Measurements from ENCODE around the gene EMID1.

DNA sequence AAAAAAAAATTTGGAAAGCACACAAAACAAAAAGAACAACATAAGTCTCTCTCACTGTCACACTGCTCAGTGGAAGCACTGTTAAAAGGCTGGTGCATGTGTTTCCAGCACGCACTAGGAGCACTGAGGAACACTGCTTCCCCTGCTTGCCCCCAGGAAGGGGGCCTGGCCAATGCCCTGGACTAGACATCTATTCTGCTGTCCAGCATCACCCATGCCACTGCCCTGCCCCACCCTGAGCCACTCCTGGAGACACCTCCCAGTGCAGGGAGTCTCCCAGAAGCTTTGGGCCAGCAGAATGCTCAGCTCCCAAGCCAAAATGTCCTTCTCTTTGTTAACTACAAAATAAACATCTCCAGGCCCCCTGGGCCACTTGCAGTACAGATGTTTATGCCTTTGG, 49.7 kb upstream of the EMID1 start:
- TF ChIP-seq POLR2AphosphoS5 (IDR thresholded peaks at IDR 0.05; ENCODE audit: low read depth, low read length): no peak
- TF ChIP-seq TAF1 (IDR thresholded peaks at IDR 0.05; ENCODE audit: borderline replicate concordance, insufficient read depth, low read length): no peak
- TF ChIP-seq, protein P1, sequence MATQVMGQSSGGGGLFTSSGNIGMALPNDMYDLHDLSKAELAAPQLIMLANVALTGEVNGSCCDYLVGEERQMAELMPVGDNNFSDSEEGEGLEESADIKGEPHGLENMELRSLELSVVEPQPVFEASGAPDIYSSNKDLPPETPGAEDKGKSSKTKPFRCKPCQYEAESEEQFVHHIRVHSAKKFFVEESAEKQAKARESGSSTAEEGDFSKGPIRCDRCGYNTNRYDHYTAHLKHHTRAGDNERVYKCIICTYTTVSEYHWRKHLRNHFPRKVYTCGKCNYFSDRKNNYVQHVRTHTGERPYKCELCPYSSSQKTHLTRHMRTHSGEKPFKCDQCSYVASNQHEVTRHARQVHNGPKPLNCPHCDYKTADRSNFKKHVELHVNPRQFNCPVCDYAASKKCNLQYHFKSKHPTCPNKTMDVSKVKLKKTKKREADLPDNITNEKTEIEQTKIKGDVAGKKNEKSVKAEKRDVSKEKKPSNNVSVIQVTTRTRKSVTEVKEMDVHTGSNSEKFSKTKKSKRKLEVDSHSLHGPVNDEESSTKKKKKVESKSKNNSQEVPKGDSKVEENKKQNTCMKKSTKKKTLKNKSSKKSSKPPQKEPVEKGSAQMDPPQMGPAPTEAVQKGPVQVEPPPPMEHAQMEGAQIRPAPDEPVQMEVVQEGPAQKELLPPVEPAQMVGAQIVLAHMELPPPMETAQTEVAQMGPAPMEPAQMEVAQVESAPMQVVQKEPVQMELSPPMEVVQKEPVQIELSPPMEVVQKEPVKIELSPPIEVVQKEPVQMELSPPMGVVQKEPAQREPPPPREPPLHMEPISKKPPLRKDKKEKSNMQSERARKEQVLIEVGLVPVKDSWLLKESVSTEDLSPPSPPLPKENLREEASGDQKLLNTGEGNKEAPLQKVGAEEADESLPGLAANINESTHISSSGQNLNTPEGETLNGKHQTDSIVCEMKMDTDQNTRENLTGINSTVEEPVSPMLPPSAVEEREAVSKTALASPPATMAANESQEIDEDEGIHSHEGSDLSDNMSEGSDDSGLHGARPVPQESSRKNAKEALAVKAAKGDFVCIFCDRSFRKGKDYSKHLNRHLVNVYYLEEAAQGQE (IDR thresholded peaks at IDR 0.05; ENCODE audit: insufficient read depth in 1 of 2, low read depth in 2 of 2, low read length in 2 of 2): no peak
- TF ChIP-seq SIN3A (IDR thresholded peaks at IDR 0.05; ENCODE audit: borderline replicate concordance, insufficient read depth, low read length): no peak
- TF ChIP-seq FOXP2 (optimal IDR thresholded peaks at IDR 0.05; ENCODE audit: borderline replicate concordance, extremely low read depth, extremely low read length, insufficient read depth): no peak
